ENCODE measurements around the gene LRP2. TPM values are rescaled to one million over a fixed set of nuclear protein-coding genes. Genes with fewer than 3 reads are reported as not detected.

LRP2 gene
- total RNA-seq, 1 donor from 2014 or later, result 0.24 TPM

DNA sequence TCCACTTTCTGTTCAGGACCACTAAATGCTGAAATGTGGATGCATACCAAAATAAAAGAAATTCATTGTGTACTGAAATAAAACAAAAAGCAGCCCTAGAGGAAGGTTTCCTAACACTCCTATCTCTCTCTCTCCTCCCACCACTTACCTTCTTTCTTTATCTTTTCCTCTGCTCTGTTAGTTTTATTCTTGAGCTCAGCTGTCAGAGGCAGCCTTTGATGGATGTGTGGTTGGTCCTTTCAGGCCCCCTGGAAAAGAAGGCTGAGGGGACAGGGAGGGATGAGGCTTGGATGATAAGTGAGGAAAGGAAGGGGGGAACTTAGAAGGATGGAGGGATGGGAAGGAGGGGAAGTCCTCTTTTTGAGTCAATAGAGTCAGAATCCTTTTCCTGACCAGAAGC, 245.3 kb downstream of the LRP2 start:
- DNase-seq (ENCODE audit: extremely low spot score, unreplicated experiment), result no peak
- Mint-ChIP-seq H3K4me1 (ENCODE audit: unreplicated experiment) (peaks cover 20% of the 10 kb centered on the region), H3K36me3 (ENCODE audit: unreplicated experiment) (no peaks in the 10 kb centered on the region), H3K27ac (ENCODE audit: unreplicated experiment) (no peak overlapping the region), H3K4me3 (ENCODE audit: unreplicated experiment) (no peak overlapping the region), H3K27me3 (ENCODE audit: unreplicated experiment) (peaks cover 2% of the 10 kb centered on the region), H3K9me3 (ENCODE audit: unreplicated experiment) (peaks cover 3% of the 10 kb centered on the region)
- TF ChIP-seq, protein P1, sequence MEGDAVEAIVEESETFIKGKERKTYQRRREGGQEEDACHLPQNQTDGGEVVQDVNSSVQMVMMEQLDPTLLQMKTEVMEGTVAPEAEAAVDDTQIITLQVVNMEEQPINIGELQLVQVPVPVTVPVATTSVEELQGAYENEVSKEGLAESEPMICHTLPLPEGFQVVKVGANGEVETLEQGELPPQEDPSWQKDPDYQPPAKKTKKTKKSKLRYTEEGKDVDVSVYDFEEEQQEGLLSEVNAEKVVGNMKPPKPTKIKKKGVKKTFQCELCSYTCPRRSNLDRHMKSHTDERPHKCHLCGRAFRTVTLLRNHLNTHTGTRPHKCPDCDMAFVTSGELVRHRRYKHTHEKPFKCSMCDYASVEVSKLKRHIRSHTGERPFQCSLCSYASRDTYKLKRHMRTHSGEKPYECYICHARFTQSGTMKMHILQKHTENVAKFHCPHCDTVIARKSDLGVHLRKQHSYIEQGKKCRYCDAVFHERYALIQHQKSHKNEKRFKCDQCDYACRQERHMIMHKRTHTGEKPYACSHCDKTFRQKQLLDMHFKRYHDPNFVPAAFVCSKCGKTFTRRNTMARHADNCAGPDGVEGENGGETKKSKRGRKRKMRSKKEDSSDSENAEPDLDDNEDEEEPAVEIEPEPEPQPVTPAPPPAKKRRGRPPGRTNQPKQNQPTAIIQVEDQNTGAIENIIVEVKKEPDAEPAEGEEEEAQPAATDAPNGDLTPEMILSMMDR (IDR thresholded peaks at IDR 0.05), result no peak

GRCh38 chr2:169116327-169116726, 246.0 kb downstream of the LRP2 start:
- Mint-ChIP-seq H3K9me3 (ENCODE audit: unreplicated experiment) (peaks cover 3% of the 10 kb centered on the region), H3K4me3 (ENCODE audit: unreplicated experiment) (no peak overlapping the region), H3K4me1 (ENCODE audit: unreplicated experiment) (peaks cover 20% of the 10 kb centered on the region)

GRCh38 chr2:169114056-169114455, 248.3 kb downstream of the LRP2 start:
- peaks cover 9% of the 10 kb centered on the region for H3K4me1 Mint-ChIP-seq (ENCODE audit: unreplicated experiment)
- TF ChIP-seq, protein P1 (IDR thresholded peaks at IDR 0.05), result no peak
- no peaks in the 10 kb centered on the region for H3K9me3 Mint-ChIP-seq (ENCODE audit: unreplicated experiment)
- H3K27me3 Mint-ChIP-seq (ENCODE audit: unreplicated experiment), result peaks cover 2% of the 10 kb centered on the region
- H3K36me3 Mint-ChIP-seq (ENCODE audit: unreplicated experiment), result no peaks in the 10 kb centered on the region
- no peak for DNase-seq (ENCODE audit: extremely low spot score, unreplicated experiment)
- no peak overlapping the region for H3K27ac Mint-ChIP-seq (ENCODE audit: unreplicated experiment)
- H3K4me3 Mint-ChIP-seq (ENCODE audit: unreplicated experiment), result no peak overlapping the region

More at GRCh38 chr2:169116327-169116726, 246.0 kb downstream of the LRP2 start:
- TF ChIP-seq, protein P1 (IDR thresholded peaks at IDR 0.05), result no peak
- no peak for DNase-seq (ENCODE audit: extremely low spot score, unreplicated experiment)
- Mint-ChIP-seq H3K36me3 (ENCODE audit: unreplicated experiment) (no peaks in the 10 kb centered on the region), H3K27ac (ENCODE audit: unreplicated experiment) (peak overlapping the region; percentile 38), H3K27me3 (ENCODE audit: unreplicated experiment) (peaks cover 2% of the 10 kb centered on the region)

- no peak overlapping the region for H3K4me3 Mint-ChIP-seq (ENCODE audit: unreplicated experiment)
- H3K27ac Mint-ChIP-seq (ENCODE audit: unreplicated experiment), result no peak overlapping the region
- H3K27me3 Mint-ChIP-seq (ENCODE audit: unreplicated experiment), result peaks cover 10% of the 10 kb centered on the region
- no peak for DNase-seq (ENCODE audit: extremely low spot score, unreplicated experiment)
- H3K4me1 Mint-ChIP-seq (ENCODE audit: unreplicated experiment), result peaks cover 3% of the 10 kb centered on the region
- TF ChIP-seq, protein P1 (IDR thresholded peaks at IDR 0.05), result no peak
- no peaks in the 10 kb centered on the region for H3K9me3 Mint-ChIP-seq (ENCODE audit: unreplicated experiment)
- no peaks in the 10 kb centered on the region for H3K36me3 Mint-ChIP-seq (ENCODE audit: unreplicated experiment)
Observed at GRCh38 chr2:169112841-169113240, 249.5 kb downstream of the LRP2 start.

DNA sequence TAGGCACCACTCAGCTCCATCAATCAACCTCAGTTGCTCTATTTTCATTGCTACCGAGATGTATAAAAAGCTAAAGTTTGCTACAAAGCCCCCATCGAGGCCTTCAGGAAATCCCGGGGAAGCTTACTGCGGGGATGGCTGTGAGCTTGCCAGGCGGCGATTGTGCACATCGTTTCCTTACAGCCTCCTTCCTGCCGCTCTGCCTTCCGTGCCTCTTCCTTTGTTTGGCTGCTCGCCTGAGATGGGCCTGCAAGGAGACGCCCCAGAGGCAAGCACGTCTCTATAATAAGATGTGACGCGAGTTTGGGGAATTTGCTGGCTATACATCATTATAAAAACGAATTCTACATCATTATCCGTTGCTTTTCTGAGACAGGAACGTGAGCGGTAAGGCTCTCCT, 251.4 kb downstream of the LRP2 start:
- H3K36me3 Mint-ChIP-seq (ENCODE audit: unreplicated experiment), result no peaks in the 10 kb centered on the region
- no peak for DNase-seq (ENCODE audit: extremely low spot score, unreplicated experiment)
- H3K27me3 Mint-ChIP-seq (ENCODE audit: unreplicated experiment), result peaks cover 8% of the 10 kb centered on the region
- TF ChIP-seq, protein P1 (IDR thresholded peaks at IDR 0.05), result no peak
- H3K9me3 Mint-ChIP-seq (ENCODE audit: unreplicated experiment), result no peaks in the 10 kb centered on the region
- H3K4me3 Mint-ChIP-seq (ENCODE audit: unreplicated experiment), result no peak overlapping the region
- H3K4me1 Mint-ChIP-seq (ENCODE audit: unreplicated experiment), result no peaks in the 10 kb centered on the region
- no peak overlapping the region for H3K27ac Mint-ChIP-seq (ENCODE audit: unreplicated experiment)
